RWPE2 (cell line): ENCODE results near the gene CA10.

ENCODE experiments used
- ATAC-seq: fragments of 200-7000 bp; cut with Tn5 transposase; 3 replicates; pipeline ENCODE4 v1.9.1; 2021; ENCODE audit warnings: low read depth
- DNase-seq: peaks from one replicate; pipeline ENCODE4 v3.0.0-alpha.2; 2020; ENCODE audit warnings: low spot score
- H3K27ac ChIP-seq: fragments of 450-650 bp; 2 replicates; pipeline ENCODE4 v1.5.1; 2017; ENCODE audit warnings: mild to moderate bottlenecking; ENCODE audit not compliant: poor library complexity, severe bottlenecking
- H3K27me3 ChIP-seq: fragments of 250-450 bp; sonication (Bioruptor Pico); 2 replicates; pipeline ENCODE4 v1.5.1; 2021; ENCODE audit warnings: mild to moderate bottlenecking, moderate library complexity; ENCODE audit not compliant: insufficient read depth, poor library complexity, severe bottlenecking
- H3K36me3 ChIP-seq: fragments of 250-450 bp; sonication (Bioruptor Pico); 2 replicates; pipeline ENCODE4 v1.5.1; 2020; ENCODE audit warnings: low read depth, mild to moderate bottlenecking, moderate library complexity
- H3K4me1 ChIP-seq: fragments of 250-450 bp; sonication (Bioruptor Pico); 2 replicates; pipeline ENCODE4 v1.5.1; 2021; ENCODE audit warnings: mild to moderate bottlenecking, moderate library complexity; ENCODE audit not compliant: insufficient read depth, poor library complexity, severe bottlenecking
- H3K4me3 ChIP-seq: fragments of 250-450 bp; sonication (Bioruptor Pico); 2 replicates; pipeline ENCODE4 v1.5.1; 2021; ENCODE audit warnings: mild to moderate bottlenecking, moderate library complexity; ENCODE audit not compliant: severe bottlenecking
- H3K9me3 ChIP-seq: fragments of 250-450 bp; sonication (Bioruptor Pico); 2 replicates; pipeline ENCODE4 v1.5.1; 2021; ENCODE audit warnings: mild to moderate bottlenecking, moderate library complexity; ENCODE audit not compliant: severe bottlenecking
- CTCF ChIP-seq: fragments of 450-650 bp; IDR thresholded peaks from one replicate; pipeline ENCODE4 v1.5.1; 2017; ENCODE audit warnings: mild to moderate bottlenecking, moderate library complexity; ENCODE audit not compliant: poor library complexity, severe bottlenecking

The CA10 gene

GRCh38 chr17:51588063-51588462, 570.5 kb downstream of the CA10 start:
- ATAC-seq (no peak), DNase-seq (no peak)

GRCh38 chr17:51587516-51587915, 571.0 kb downstream of the CA10 start:
- no peaks in the 10 kb centered on the region for H3K9me3 ChIP-seq
- no peak overlapping the region for H3K4me3 ChIP-seq
- no peak for TF ChIP-seq CTCF
- H3K27me3 ChIP-seq: peaks cover 6% of the 10 kb centered on the region
- H3K4me1 ChIP-seq: no peaks in the 10 kb centered on the region
- ATAC-seq: no peak
- no peak overlapping the region for H3K27ac ChIP-seq
- no peaks in the 10 kb centered on the region for H3K36me3 ChIP-seq
- no peak for DNase-seq

More at GRCh38 chr17:51588063-51588462, 570.5 kb downstream of the CA10 start:
- Histone ChIP-seq H3K36me3 (no peaks in the 10 kb centered on the region), H3K4me3 (no peak overlapping the region), H3K27ac (no peak overlapping the region), H3K27me3 (peaks cover 6% of the 10 kb centered on the region), H3K9me3 (no peaks in the 10 kb centered on the region), H3K4me1 (no peaks in the 10 kb centered on the region)
- TF ChIP-seq CTCF: no peak

- Histone ChIP-seq H3K36me3 (no peaks in the 10 kb centered on the region), H3K27me3 (no peaks in the 10 kb centered on the region), H3K4me1 (no peaks in the 10 kb centered on the region), H3K4me3 (no peak overlapping the region), H3K27ac (no peak overlapping the region), H3K9me3 (no peaks in the 10 kb centered on the region)
- ATAC-seq (peak; percentile 58; the same call in 1 of the 3 replicates), DNase-seq (no peak)
- TF ChIP-seq CTCF: peak; percentile 74
Observed at GRCh38 chr17:51585514-51586104, 572.9 kb downstream of the CA10 start.

- Histone ChIP-seq H3K27ac (no peak overlapping the region), H3K9me3 (no peaks in the 10 kb centered on the region), H3K36me3 (no peaks in the 10 kb centered on the region), H3K27me3 (no peaks in the 10 kb centered on the region), H3K4me1 (no peaks in the 10 kb centered on the region), H3K4me3 (no peak overlapping the region)
- DNase-seq: no peak
- ATAC-seq: no peak
- no peak for TF ChIP-seq CTCF
Observed at GRCh38 chr17:51580869-51581268, 577.6 kb downstream of the CA10 start.
